ENCODE results near the gene GRIN1. TPM values are rescaled to one million over a fixed set of nuclear protein-coding genes. Genes with fewer than 3 reads are reported as not detected.

GRIN1 gene
- total RNA-seq, 4 donors from 2014 or later: 0.11 to 0.50 (median 0.19) TPM; not detected in 1

DNA sequence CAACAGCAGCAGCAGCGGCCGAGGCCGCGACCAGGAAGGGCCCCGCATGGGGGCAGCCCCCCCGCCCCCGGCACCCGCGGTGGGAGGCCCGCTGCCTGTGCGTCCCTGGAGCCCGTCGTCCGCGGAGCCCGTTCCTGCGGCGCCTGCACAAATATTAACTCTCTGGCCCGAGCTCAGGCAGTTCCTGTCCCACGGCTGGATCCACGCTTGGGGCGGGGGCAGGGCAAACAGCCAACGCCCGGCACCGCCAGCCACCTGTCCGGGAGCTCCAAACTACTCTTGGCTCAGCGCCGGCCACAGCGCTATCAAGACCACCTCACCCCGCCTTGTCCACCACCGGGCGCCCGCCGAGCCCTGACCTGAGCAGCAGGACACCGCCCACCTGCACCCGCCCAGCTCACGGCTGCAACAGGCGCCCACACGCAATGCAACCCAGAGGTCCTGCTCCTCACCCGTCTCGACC is 31.0 kb downstream of the GRIN1 start, which contains the start of gene LRRC26:
LRRC26 (minus strand) TSS at position 156 of the 463 bp plus-strand sequence; CDS start at position 48, 108 bp downstream.
- Histone ChIP-seq H3K27me3 (peaks cover 6 to 93% (median 57%) of the 10 kb centered on the region in 4 donors), H3K9me3 (no peaks in the 10 kb centered on the region), H3K4me3 (peak within 1 kb of the TSS; percentile 42 to 54 (median 45)), H3K4me1 (peaks cover 27 to 40% (median 31%) of the 10 kb centered on the region in 4 donors), H3K27ac (replicated peaks in 1 of 4) (no peak within 1 kb of the TSS), H3K36me3 (no peaks in the 10 kb centered on the region)
- intact Hi-C loops (cut with DNase I): no loop called here
- TF ChIP-seq EP300 (IDR thresholded peaks at IDR 0.05) (no peak), POLR2AphosphoS5 (IDR thresholded peaks at IDR 0.05) (no peak), POLR2A (IDR thresholded peaks at IDR 0.05; ENCODE audit: low read depth) (no peak)
- TF ChIP-seq, protein P1, sequence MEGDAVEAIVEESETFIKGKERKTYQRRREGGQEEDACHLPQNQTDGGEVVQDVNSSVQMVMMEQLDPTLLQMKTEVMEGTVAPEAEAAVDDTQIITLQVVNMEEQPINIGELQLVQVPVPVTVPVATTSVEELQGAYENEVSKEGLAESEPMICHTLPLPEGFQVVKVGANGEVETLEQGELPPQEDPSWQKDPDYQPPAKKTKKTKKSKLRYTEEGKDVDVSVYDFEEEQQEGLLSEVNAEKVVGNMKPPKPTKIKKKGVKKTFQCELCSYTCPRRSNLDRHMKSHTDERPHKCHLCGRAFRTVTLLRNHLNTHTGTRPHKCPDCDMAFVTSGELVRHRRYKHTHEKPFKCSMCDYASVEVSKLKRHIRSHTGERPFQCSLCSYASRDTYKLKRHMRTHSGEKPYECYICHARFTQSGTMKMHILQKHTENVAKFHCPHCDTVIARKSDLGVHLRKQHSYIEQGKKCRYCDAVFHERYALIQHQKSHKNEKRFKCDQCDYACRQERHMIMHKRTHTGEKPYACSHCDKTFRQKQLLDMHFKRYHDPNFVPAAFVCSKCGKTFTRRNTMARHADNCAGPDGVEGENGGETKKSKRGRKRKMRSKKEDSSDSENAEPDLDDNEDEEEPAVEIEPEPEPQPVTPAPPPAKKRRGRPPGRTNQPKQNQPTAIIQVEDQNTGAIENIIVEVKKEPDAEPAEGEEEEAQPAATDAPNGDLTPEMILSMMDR (IDR thresholded peaks at IDR 0.05): no peak
- no peak for DNase-seq (ENCODE audit: extremely low spot score)
- 40% methylated on average over 1 of the region's 41 CpGs for WGBS

DNA sequence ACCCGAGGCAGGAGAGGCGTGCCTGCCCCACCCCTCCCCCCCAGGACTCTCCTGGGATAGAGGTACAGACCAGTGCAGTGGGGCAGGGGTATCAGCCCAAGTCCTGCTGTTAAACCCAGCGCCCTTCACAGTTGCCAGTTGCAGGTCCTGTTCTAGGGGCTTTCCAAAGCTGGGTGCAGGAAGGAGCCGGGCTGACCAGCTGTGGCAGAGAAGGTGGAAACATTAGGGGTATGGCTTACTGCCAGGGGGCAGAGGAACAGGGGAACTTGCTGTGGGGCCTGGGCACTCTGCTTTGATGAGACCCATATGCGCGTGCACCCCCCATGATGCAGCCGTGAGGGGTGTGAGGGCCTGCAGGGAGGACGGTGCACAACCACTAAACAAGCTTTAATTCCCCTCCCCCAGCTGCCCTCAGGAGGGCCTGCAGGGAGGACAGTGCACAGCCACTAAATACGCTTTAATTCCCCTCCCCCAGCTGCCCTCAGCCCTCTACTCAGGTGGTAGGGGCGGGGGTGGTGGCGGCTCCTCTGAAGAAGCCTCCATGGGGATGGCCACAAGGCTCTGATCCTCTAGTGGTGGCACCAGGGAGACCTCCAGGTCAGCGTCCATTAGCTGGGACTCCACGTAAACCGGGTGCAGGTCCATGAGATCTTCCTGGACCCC is 31.7 kb downstream of the GRIN1 start:
- WGBS: 34% methylated on average over 10 of the region's 14 CpGs

DNA sequence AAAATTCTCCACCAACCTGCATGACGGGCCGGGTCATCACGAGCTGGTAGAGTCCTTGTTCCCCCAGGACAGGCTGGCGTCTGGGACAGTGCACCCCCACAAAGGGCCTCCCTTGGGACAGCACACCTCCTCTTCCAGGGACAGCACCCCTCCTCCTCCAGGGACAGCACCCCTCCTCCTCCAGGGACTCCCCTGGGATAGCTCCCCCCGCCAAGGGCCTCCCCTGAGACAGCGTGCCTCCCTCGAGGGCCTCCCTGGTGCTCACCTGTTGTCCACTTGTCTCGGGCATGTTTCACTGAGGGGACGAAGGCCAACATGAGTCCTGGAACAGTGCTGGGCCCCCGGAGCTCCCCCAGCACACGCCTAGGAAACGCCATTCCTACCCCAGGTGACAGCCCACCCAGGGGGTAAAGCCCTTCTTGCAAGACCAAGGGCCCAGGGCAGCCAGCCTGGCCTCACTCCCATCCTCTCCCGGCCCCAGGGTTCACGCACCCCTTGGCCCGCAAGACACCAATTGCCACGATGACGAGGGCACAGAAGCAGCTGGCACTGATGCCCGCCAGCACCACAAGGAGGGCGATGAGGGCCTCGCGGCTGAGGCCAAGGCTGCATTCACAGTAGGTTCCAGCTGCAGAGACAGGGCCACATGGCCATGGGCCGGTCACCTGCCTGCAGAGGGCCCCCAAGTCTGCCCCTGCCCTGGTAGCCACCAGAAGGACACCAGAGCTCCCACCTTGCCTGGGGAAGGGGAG is 32.4 kb downstream of the GRIN1 start:
- no peak for TF ChIP-seq EP300 (IDR thresholded peaks at IDR 0.05)
- TF ChIP-seq POLR2A (IDR thresholded peaks at IDR 0.05; ENCODE audit: low read depth): no peak
- TF ChIP-seq POLR2AphosphoS5 (IDR thresholded peaks at IDR 0.05): no peak
- TF ChIP-seq, protein P1 (IDR thresholded peaks at IDR 0.05): no peak
- no peak overlapping the region for H3K4me3 ChIP-seq
- no peak for DNase-seq (ENCODE audit: extremely low spot score)
- no peak overlapping the region for H3K27ac ChIP-seq (replicated peaks in 1 of 4)
- intact Hi-C loops (cut with DNase I): no loop called here
- H3K27me3 ChIP-seq: peaks cover 6 to 79% (median 43%) of the 10 kb centered on the region in 4 donors
- WGBS: 89% methylated on average over 17 of the region's 22 CpGs
- H3K36me3 ChIP-seq: no peaks in the 10 kb centered on the region
- H3K9me3 ChIP-seq: no peaks in the 10 kb centered on the region
- peaks cover 27 to 46% (median 33%) of the 10 kb centered on the region in 4 donors for H3K4me1 ChIP-seq

More for the DNA sequence above, 31.7 kb downstream of the GRIN1 start:
- Histone ChIP-seq H3K27ac (replicated peaks in 1 of 4) (no peak overlapping the region), H3K4me3 (no peak overlapping the region), H3K36me3 (no peaks in the 10 kb centered on the region), H3K4me1 (peaks cover 27 to 46% (median 33%) of the 10 kb centered on the region in 4 donors), H3K9me3 (no peaks in the 10 kb centered on the region), H3K27me3 (peaks cover 6 to 86% (median 50%) of the 10 kb centered on the region in 4 donors)
- TF ChIP-seq POLR2AphosphoS5 (IDR thresholded peaks at IDR 0.05) (no peak), EP300 (IDR thresholded peaks at IDR 0.05) (no peak), POLR2A (IDR thresholded peaks at IDR 0.05; ENCODE audit: low read depth) (no peak)
- TF ChIP-seq, protein P1 (IDR thresholded peaks at IDR 0.05): no peak
- no peak for DNase-seq (ENCODE audit: extremely low spot score)
- intact Hi-C loops (cut with DNase I): no loop called here

DNA sequence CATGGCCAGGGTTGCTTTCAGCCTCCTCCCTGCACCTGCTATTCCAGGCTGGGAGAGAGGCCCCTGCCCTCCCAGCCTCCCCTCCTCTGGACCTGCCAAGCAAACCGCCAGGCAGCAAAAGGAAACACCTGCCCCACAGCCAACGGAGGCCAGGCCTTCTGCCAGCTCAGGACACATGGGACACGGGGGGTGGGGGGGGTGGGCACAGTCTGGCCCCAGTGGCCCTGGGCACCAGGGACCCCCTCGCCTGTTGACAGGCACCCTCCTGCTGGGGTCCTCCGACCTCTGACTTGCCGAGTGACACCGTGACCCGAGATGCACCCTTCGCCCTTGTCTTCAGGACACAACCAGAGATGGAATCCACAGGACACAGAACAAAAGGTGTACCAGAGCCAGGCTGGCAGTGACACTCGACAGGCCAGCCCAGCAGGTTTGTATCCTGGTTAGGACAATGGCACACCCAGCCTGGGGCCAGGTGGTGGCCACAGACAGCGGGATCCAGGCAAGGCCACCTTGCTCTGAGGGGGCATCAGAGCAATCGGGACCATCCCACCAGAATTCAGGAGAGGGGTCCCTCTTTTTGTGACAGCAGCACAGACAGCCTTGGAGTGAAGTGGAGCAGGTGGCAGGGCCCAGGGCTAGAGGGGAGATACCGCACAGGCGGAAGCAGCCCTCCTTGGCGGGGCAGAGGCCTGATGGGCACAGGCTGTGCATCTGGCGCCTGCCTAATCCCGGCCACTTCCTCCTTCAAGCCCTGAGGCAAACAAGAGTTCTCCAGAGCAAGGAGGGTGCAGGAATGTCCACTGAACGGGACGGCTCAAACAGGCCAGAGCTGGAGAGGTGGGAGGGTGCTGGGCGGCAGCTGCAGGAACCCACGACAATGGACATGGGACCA is 34.2 kb downstream of the GRIN1 start:
- Histone ChIP-seq H3K4me1 (peaks cover 18 to 30% (median 24%) of the 10 kb centered on the region in 4 donors), H3K9me3 (no peaks in the 10 kb centered on the region), H3K27ac (replicated peaks in 1 of 4) (no peak overlapping the region), H3K36me3 (peaks cover 0 to 14% (median 9%) of the 10 kb centered on the region in 4 donors), H3K27me3 (peaks cover 6 to 61% (median 24%) of the 10 kb centered on the region in 4 donors), H3K4me3 (no peak overlapping the region)
- 52% methylated on average over 8 of the region's 21 CpGs for WGBS
- DNase-seq (ENCODE audit: extremely low spot score): no peak
- intact Hi-C loops (cut with DNase I): no loop called here
- TF ChIP-seq, protein P1 (IDR thresholded peaks at IDR 0.05): no peak
- TF ChIP-seq POLR2A (IDR thresholded peaks at IDR 0.05; ENCODE audit: low read depth) (no peak), POLR2AphosphoS5 (IDR thresholded peaks at IDR 0.05) (no peak), EP300 (IDR thresholded peaks at IDR 0.05) (no peak)

Measured in esophagus muscularis mucosa (tissue), 4 donors.